CD14-positive monocyte (primary cell): ENCODE measurements around the gene MARCHF3. TPM values are rescaled to one million over a fixed set of nuclear protein-coding genes. Genes with fewer than 3 reads are reported as not detected.

Experiments
- DNase-seq, 3 donors: peaks; one replicate each; pipeline ENCODE4 v3.0.0-alpha.2; 2011 to 2022
- H2AFZ ChIP-seq: 2 replicates; pipeline ENCODE4 v1.6.0; 2012; ENCODE audit warnings: mild to moderate bottlenecking, low read depth, low read length, inconsistent platforms; ENCODE audit not compliant: insufficient read depth, poor library complexity, severe bottlenecking
- H3K27ac ChIP-seq, 2 donors: 1 replicate in 1 of 2; 2 replicates in 1 of 2; pipeline ENCODE4 v1.5.1; 2012 to 2013; ENCODE audit warnings: low read length in 2 of 2, control low read depth in 1 of 2, inconsistent platforms in 1 of 2, low read depth in 1 of 2, mild to moderate bottlenecking in 1 of 2
- H3K27me3 ChIP-seq, 2 donors: one replicate each; pipeline versions ENCODE4 v1.6.0 to v1.6.1; 2011 to 2013; ENCODE audit warnings: low read length in 2 of 2; ENCODE audit not compliant: control insufficient read depth in 2 of 2, insufficient read depth in 2 of 2
- H3K36me3 ChIP-seq, 2 donors: replicated peaks in 1 of 2; 1 replicate in 1 of 2; 2 replicates in 1 of 2; pipeline versions ENCODE4 v1.5.1 to v1.6.1; 2012 to 2013; ENCODE audit warnings: low read length in 2 of 2, control low read depth in 1 of 2, inconsistent platforms in 1 of 2, mild to moderate bottlenecking in 1 of 2; ENCODE audit not compliant: insufficient read depth in 2 of 2, control insufficient read depth in 1 of 2
- H3K4me1 ChIP-seq, 2 donors: 1 replicate in 1 of 2; 2 replicates in 1 of 2; pipeline versions ENCODE4 v1.5.1 to v1.6.1; 2012 to 2013; ENCODE audit warnings: low read length in 2 of 2, control low read depth in 1 of 2, inconsistent platforms in 1 of 2, mild to moderate bottlenecking in 1 of 2, moderate library complexity in 1 of 2; ENCODE audit not compliant: insufficient read depth in 2 of 2, control insufficient read depth in 1 of 2
- H3K4me2 ChIP-seq: replicated peaks from 2 replicates; pipeline ENCODE3; 2012; ENCODE audit warnings: low read length, moderate library complexity, mild to moderate bottlenecking; ENCODE audit not compliant: poor library complexity, severe bottlenecking; ENCODE audit errors: extremely low read depth
- H3K4me3 ChIP-seq, 3 experiments: fragments of 200-600 bp in 1 of 3; sonication (generic) in 1 of 3; replicated peaks in 1 of 3; 1 replicate in 2 of 3; 2 replicates in 1 of 3; pipeline ENCODE4 v1.5.1; 2011 to 2013; ENCODE audit warnings: low read length in 3 of 3, mild to moderate bottlenecking in 3 of 3, control low read depth in 2 of 3, low read depth in 2 of 3, inconsistent platforms in 1 of 3, moderate library complexity in 1 of 3
- H3K79me2 ChIP-seq: 2 replicates; pipeline ENCODE4 v1.6.0; 2012; ENCODE audit warnings: mild to moderate bottlenecking, control low read depth, inconsistent platforms, low read length, moderate library complexity; ENCODE audit not compliant: insufficient read depth
- H3K9ac ChIP-seq: 2 replicates; pipeline ENCODE4 v1.6.0; 2017; ENCODE audit warnings: low read length, mild to moderate bottlenecking; ENCODE audit not compliant: insufficient read depth, poor library complexity, severe bottlenecking
- H3K9me3 ChIP-seq, 2 donors: replicated peaks in 1 of 2; 1 replicate in 1 of 2; 2 replicates in 1 of 2; pipeline versions ENCODE4 v1.5.1 to v1.6.1; 2012 to 2013; ENCODE audit warnings: low read length in 2 of 2, control low read depth in 1 of 2; ENCODE audit not compliant: control insufficient read depth in 1 of 2, insufficient read depth in 1 of 2
- H4K20me1 ChIP-seq: 2 replicates; pipeline ENCODE4 v1.6.0; 2012; ENCODE audit warnings: mild to moderate bottlenecking, low read length, control low read depth, moderate library complexity; ENCODE audit not compliant: insufficient read depth
- H3K27ac Mint-ChIP-seq, 7 donors: one replicate each; pipeline ENCODE4 v1.8.0; 2020; ENCODE audit warnings: mild to moderate bottlenecking in 7 of 7, mixed read lengths in 7 of 7, moderate library complexity in 6 of 7, inconsistent platforms in 2 of 7
- H3K27me3 Mint-ChIP-seq, 3 donors: one replicate each; pipeline ENCODE4 v1.8.0; 2021 to 2022; ENCODE audit warnings: low read depth in 3 of 3, mild to moderate bottlenecking in 3 of 3, mixed read lengths in 3 of 3, moderate library complexity in 3 of 3, inconsistent platforms in 1 of 3
- H3K36me3 Mint-ChIP-seq, 2 donors: one replicate each; pipeline ENCODE4 v1.8.0; 2020; ENCODE audit warnings: mixed read lengths in 2 of 2, inconsistent platforms in 1 of 2, mild to moderate bottlenecking in 1 of 2
- H3K4me1 Mint-ChIP-seq: one replicate; pipeline ENCODE4 v1.8.0; 2020; ENCODE audit warnings: mild to moderate bottlenecking, mixed read lengths
- H3K4me3 Mint-ChIP-seq, 2 donors: one replicate each; pipeline ENCODE4 v1.8.0; 2020; ENCODE audit warnings: mild to moderate bottlenecking in 2 of 2, mixed read lengths in 2 of 2, moderate library complexity in 1 of 2
- H3K9me3 Mint-ChIP-seq, 7 donors: one replicate each; pipeline ENCODE4 v1.8.0; 2020 to 2022; ENCODE audit warnings: mixed read lengths in 7 of 7, mild to moderate bottlenecking in 6 of 7, moderate library complexity in 6 of 7, inconsistent platforms in 2 of 7
- CTCF ChIP-seq: fragments of 200-600 bp; IDR thresholded peaks from one replicate; pipeline ENCODE4 v1.8.0; 2022; ENCODE audit warnings: antibody characterized with exemption, mild to moderate bottlenecking
- WGBS: methylation state at CpG from one replicate; pipeline ENCODE4 v1.1.5; 2013; ENCODE audit warnings: missing lambda C conversion rate; ENCODE audit not compliant: insufficient coverage; 5-methylcytosine and 5-hydroxymethylcytosine counted together
- intact Hi-C, 2 donors: fragments of 100-400 bp; cut with micrococcal nuclease; formaldehyde crosslinking; loops; one replicate each; pipeline versions ENCODE4 v1.15.0 to v1.15.1; 2023
- polyA plus RNA-seq, 3 donors: library from polyadenylated mRNA; depleted of rRNA in 1 of 3; unstranded in 2 of 3; stranded (reverse) in 1 of 3; fragments of 300-500 nt in 2 of 3; fragments of >200 nt in 1 of 3; fragmentation: Illumina TruSeq in 2 of 3; gene quantifications; 1 replicate in 2 of 3; 2 replicates in 1 of 3; pipeline ENCODE4 v1.2.3, GENCODE V29; 2012 to 2021

Gene MARCHF3
- polyA plus RNA-seq, 3 donors = 0.88 to 1.6 (median 0.96) TPM

- no peaks in the 10 kb centered on the region for H3K36me3 ChIP-seq
- Mint-ChIP-seq H3K4me3 (no peak overlapping the region), H3K36me3 (no peaks in the 10 kb centered on the region), H3K4me1 (no peaks in the 10 kb centered on the region), H3K9me3 (no peaks in the 10 kb centered on the region), H3K27ac (no peak overlapping the region), H3K27me3 (no peaks in the 10 kb centered on the region)
- no peak overlapping the region for H3K27ac ChIP-seq
- H3K27me3 ChIP-seq = no peaks in the 10 kb centered on the region
- no peak for DNase-seq
- H3K9me3 ChIP-seq = no peaks in the 10 kb centered on the region
- no peak overlapping the region for H3K4me3 ChIP-seq
- H3K4me2 ChIP-seq = no peak overlapping the region
- TF ChIP-seq CTCF = no peak
- no peaks in the 10 kb centered on the region for H3K4me1 ChIP-seq
- no peaks in the 10 kb centered on the region for H4K20me1 ChIP-seq
- intact Hi-C loops = no loop called here
- H2AFZ ChIP-seq = no peak overlapping the region
- H3K9ac ChIP-seq = no peak overlapping the region
- H3K79me2 ChIP-seq = no peaks in the 10 kb centered on the region
These were observed 36.4 kb upstream of the MARCHF3 start for GRCh38 chr5:127066721-127067120.

- H3K4me1 Mint-ChIP-seq = peaks cover 5% of the 10 kb centered on the region
- Histone ChIP-seq H3K27ac (no peak overlapping the region), H3K4me1 (no peaks in the 10 kb centered on the region), H4K20me1 (no peaks in the 10 kb centered on the region), H3K9ac (no peak overlapping the region), H3K4me3 (no peak overlapping the region), H3K9me3 (no peaks in the 10 kb centered on the region), H3K27me3 (no peaks in the 10 kb centered on the region), H3K79me2 (no peaks in the 10 kb centered on the region), H3K36me3 (no peaks in the 10 kb centered on the region), H3K4me2 (no peak overlapping the region), H2AFZ (no peak overlapping the region)
- no peaks in the 10 kb centered on the region for H3K9me3 Mint-ChIP-seq
- TF ChIP-seq CTCF = no peak
- H3K4me3 Mint-ChIP-seq = no peak overlapping the region
- intact Hi-C loops = no loop called here
- H3K27me3 Mint-ChIP-seq = no peaks in the 10 kb centered on the region
- no peaks in the 10 kb centered on the region for H3K36me3 Mint-ChIP-seq
- no peak overlapping the region for H3K27ac Mint-ChIP-seq
- no peak for DNase-seq
- 100% methylated on average over 3 of the region's 4 CpGs for WGBS
These were observed 34.0 kb upstream of the MARCHF3 start for GRCh38 chr5:127064253-127064840.
